Measurements from ENCODE around the gene FNDC11.

The FNDC11 gene

DNA sequence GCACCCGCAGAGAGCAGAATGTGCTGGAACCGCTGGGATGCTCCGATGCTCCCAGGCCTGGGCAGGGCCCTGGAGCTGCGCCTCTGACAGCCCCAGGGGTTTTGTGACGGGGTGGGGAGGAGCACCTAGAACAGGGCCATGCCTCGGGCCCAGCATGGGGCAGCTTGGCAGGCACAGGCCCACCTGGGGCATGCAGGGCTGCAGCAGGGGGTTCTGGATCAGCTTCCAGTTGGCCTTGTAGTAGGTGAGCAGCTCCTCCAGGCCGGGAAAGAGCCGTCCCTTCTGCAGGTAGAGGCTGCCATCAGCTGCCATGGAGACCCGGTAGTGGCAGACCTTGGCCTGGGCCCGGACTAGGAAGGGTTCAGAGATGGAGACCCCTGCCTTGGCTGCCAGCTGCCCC, 10.8 kb upstream of the FNDC11 start:
- TF ChIP-seq, protein P1, sequence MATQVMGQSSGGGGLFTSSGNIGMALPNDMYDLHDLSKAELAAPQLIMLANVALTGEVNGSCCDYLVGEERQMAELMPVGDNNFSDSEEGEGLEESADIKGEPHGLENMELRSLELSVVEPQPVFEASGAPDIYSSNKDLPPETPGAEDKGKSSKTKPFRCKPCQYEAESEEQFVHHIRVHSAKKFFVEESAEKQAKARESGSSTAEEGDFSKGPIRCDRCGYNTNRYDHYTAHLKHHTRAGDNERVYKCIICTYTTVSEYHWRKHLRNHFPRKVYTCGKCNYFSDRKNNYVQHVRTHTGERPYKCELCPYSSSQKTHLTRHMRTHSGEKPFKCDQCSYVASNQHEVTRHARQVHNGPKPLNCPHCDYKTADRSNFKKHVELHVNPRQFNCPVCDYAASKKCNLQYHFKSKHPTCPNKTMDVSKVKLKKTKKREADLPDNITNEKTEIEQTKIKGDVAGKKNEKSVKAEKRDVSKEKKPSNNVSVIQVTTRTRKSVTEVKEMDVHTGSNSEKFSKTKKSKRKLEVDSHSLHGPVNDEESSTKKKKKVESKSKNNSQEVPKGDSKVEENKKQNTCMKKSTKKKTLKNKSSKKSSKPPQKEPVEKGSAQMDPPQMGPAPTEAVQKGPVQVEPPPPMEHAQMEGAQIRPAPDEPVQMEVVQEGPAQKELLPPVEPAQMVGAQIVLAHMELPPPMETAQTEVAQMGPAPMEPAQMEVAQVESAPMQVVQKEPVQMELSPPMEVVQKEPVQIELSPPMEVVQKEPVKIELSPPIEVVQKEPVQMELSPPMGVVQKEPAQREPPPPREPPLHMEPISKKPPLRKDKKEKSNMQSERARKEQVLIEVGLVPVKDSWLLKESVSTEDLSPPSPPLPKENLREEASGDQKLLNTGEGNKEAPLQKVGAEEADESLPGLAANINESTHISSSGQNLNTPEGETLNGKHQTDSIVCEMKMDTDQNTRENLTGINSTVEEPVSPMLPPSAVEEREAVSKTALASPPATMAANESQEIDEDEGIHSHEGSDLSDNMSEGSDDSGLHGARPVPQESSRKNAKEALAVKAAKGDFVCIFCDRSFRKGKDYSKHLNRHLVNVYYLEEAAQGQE (IDR thresholded peaks at IDR 0.05; ENCODE audit: insufficient read depth in 1 of 2, low read depth in 2 of 2, low read length in 2 of 2): no peak
- TF ChIP-seq SIN3A (IDR thresholded peaks at IDR 0.05; ENCODE audit: borderline replicate concordance, insufficient read depth, low read length) (no peak), POLR2AphosphoS5 (IDR thresholded peaks at IDR 0.05; ENCODE audit: low read depth, low read length) (no peak), FOXP2 (optimal IDR thresholded peaks at IDR 0.05; ENCODE audit: borderline replicate concordance, extremely low read depth, extremely low read length, insufficient read depth) (no peak), TAF1 (IDR thresholded peaks at IDR 0.05; ENCODE audit: borderline replicate concordance, insufficient read depth, low read length) (no peak)

DNA sequence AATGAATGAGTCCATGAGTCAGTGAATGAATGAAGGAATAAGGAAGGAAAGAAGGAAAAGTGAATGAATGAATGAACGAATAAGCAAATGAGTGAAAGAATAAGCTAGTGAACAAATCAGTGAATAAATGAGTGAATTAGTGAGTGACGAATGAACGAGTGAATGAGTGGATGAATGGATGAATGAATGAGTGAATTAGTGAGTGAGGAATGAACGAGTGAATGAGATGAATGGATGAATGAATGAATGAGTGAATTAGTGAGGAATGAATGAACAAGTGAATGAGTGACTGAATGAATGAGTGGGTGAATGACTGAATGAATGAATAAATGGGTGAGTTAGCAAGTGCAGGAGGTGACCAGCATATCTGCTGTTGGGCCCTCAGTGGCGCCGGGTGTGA, 10.2 kb upstream of the FNDC11 start:
- no peak for TF ChIP-seq TAF1 (IDR thresholded peaks at IDR 0.05; ENCODE audit: borderline replicate concordance, insufficient read depth, low read length)
- TF ChIP-seq, protein P1 (IDR thresholded peaks at IDR 0.05; ENCODE audit: insufficient read depth in 1 of 2, low read depth in 2 of 2, low read length in 2 of 2): no peak
- TF ChIP-seq SIN3A (IDR thresholded peaks at IDR 0.05; ENCODE audit: borderline replicate concordance, insufficient read depth, low read length): no peak
- TF ChIP-seq FOXP2 (optimal IDR thresholded peaks at IDR 0.05; ENCODE audit: borderline replicate concordance, extremely low read depth, extremely low read length, insufficient read depth): no peak
- no peak for TF ChIP-seq POLR2AphosphoS5 (IDR thresholded peaks at IDR 0.05; ENCODE audit: low read depth, low read length)

DNA sequence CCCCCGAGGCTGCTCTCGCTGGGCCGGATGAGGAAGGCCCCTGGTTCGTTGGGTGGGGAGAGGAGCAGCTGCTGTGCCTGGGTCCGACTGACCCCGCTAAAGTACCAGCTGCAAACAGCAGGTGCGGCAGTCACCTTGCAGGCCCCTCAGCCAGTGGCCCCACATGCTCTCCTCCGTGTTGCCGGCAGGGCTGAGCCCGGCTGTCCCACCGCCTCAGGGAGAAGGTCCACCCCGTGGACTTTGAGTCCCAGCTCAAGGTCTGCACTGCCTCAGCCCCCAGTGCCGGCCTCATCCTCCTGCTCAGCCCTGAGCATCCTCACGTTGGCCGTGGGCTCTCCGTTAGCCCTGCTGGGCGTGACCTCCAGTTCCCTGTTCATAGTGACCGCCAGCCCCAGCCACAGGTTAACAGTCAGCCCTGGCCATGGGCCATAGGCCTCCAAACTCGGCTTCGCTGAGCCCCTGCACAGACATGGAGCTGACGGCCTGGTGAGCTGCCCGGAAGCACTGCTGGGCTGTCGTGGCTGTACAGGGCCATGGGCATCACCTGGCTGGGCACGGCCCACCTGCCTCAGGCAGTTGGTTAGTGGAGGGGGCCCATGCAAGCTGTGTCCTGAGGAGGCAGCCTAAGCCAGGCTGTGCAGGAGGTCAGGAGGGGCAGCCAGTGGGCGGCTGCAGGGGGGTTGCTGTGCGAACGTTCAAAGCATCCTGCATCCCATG, 9.6 kb upstream of the FNDC11 start:
- TF ChIP-seq, protein P1 (IDR thresholded peaks at IDR 0.05; ENCODE audit: insufficient read depth in 1 of 2, low read depth in 2 of 2, low read length in 2 of 2): no peak
- TF ChIP-seq TAF1 (IDR thresholded peaks at IDR 0.05; ENCODE audit: borderline replicate concordance, insufficient read depth, low read length) (no peak), FOXP2 (optimal IDR thresholded peaks at IDR 0.05; ENCODE audit: borderline replicate concordance, extremely low read depth, extremely low read length, insufficient read depth) (no peak), POLR2AphosphoS5 (IDR thresholded peaks at IDR 0.05; ENCODE audit: low read depth, low read length) (no peak), SIN3A (IDR thresholded peaks at IDR 0.05; ENCODE audit: borderline replicate concordance, insufficient read depth, low read length) (no peak)

DNA sequence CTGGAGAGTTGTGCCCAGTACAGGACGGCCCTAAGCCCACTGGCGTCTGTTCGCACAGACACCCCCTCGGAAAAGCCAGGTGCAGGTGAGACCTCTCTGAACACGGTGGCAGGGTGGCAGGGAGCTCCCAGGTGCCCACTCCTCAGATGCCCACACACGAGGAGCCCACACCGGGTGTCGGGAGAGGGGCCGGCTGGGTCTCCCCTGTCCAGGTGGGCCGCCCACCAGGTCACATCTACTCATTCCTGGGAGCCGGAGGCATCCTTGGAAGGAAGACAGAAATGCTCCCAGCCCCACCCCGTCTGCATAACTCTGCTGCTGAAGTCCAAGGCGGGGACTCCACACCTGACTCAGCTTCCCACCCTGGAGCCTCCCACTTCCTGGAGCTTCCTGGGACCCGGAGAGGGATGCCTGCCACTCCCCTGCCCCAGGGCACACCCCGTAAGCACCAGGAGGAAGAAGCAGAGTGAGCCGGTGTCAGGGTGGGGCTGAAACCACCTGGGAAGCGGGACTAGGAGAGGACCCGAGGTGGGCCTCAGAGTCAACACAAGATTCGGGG, 8.9 kb upstream of the FNDC11 start:
- TF ChIP-seq FOXP2 (optimal IDR thresholded peaks at IDR 0.05; ENCODE audit: borderline replicate concordance, extremely low read depth, extremely low read length, insufficient read depth) (no peak), SIN3A (IDR thresholded peaks at IDR 0.05; ENCODE audit: borderline replicate concordance, insufficient read depth, low read length) (no peak), POLR2AphosphoS5 (IDR thresholded peaks at IDR 0.05; ENCODE audit: low read depth, low read length) (no peak), TAF1 (IDR thresholded peaks at IDR 0.05; ENCODE audit: borderline replicate concordance, insufficient read depth, low read length) (no peak)

DNA sequence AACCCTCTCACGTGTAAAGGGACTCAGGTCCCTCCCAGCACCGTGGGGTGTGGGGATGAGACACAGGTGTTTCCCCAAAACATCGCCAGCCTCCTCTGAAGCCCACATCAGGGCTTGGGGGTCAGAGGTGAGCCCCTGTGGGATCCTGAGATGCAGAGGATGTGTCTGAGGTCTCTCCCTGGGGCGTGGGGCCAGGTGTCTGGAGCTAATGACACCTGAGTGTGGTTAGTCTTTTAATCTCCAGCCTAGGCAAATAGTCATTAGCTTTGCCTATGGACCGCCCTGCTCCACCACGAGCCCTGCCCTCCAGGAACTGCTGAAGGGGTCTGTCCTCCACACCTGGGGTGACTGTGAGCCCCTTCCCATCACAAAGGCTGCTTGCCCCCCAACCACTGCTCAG, 8.1 kb upstream of the FNDC11 start:
- no peak for TF ChIP-seq POLR2AphosphoS5 (IDR thresholded peaks at IDR 0.05; ENCODE audit: low read depth, low read length)
- TF ChIP-seq TAF1 (IDR thresholded peaks at IDR 0.05; ENCODE audit: borderline replicate concordance, insufficient read depth, low read length): no peak
- TF ChIP-seq FOXP2 (optimal IDR thresholded peaks at IDR 0.05; ENCODE audit: borderline replicate concordance, extremely low read depth, extremely low read length, insufficient read depth): no peak
- no peak for TF ChIP-seq SIN3A (IDR thresholded peaks at IDR 0.05; ENCODE audit: borderline replicate concordance, insufficient read depth, low read length)
- TF ChIP-seq, protein P1 (IDR thresholded peaks at IDR 0.05; ENCODE audit: insufficient read depth in 1 of 2, low read depth in 2 of 2, low read length in 2 of 2): no peak

All from PFSK-1 (cell line).